Suppressor macrophage treated with lipopolysaccharide for 4 hours (primary cell): ENCODE data around the gene SLC12A7.

Experiments
- DNase-seq: peaks from one replicate; pipeline ENCODE4 v3.0.0-alpha.2; 2020

Gene SLC12A7

GRCh38 chr5:1045960-1046560 lies 65.8 kb downstream of the SLC12A7 start:
- DNase-seq = no peak

- DNase-seq = no peak
Measured at GRCh38 chr5:1044117-1044516, 67.7 kb downstream of the SLC12A7 start.

DNA sequence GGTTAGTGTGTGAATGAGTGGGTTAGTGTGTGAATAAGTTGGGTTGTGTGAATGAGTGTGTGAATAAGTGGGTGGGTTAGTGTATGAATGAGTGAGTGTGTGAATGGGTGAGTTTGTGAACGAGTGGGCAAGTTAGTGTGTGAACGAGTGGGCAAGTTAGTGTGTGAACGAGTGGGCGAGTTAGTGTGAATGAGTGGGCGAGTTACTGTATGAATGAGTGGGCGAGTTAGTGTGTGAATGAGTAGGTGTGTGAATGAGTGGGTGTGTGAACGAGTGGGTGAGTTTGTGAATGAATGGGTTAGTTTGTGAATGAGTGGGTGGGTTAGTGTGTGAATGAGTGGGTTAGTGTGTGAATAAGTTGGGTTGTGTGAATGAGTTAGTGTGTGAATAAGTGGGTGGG lies 68.5 kb downstream of the SLC12A7 start:
- no peak for DNase-seq

GRCh38 chr5:1042626-1043025 lies 69.2 kb downstream of the SLC12A7 start:
- no peak for DNase-seq

GRCh38 chr5:1041225-1042143 lies 70.4 kb downstream of the SLC12A7 start:
- DNase-seq = no peak

DNA sequence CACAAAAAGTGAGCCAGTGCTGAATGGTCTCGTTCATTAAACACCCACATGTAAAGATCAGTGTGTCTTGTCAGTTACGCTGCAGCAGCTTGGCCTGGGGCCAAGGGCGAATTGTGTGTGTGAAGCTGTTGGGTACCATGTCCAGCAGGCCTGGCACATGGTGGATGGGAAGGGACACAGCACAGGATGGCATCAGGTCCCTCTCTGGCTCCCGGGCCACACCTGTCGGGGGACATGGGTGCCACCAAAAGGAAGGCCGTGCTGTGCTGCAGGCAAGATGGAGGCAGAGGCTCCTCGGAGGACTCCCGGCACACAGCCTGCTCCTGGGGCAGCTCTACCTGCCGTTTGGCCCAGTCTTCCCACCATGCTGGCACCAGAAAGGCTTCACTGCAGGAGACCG lies 71.3 kb downstream of the SLC12A7 start:
- DNase-seq = no peak

DNA sequence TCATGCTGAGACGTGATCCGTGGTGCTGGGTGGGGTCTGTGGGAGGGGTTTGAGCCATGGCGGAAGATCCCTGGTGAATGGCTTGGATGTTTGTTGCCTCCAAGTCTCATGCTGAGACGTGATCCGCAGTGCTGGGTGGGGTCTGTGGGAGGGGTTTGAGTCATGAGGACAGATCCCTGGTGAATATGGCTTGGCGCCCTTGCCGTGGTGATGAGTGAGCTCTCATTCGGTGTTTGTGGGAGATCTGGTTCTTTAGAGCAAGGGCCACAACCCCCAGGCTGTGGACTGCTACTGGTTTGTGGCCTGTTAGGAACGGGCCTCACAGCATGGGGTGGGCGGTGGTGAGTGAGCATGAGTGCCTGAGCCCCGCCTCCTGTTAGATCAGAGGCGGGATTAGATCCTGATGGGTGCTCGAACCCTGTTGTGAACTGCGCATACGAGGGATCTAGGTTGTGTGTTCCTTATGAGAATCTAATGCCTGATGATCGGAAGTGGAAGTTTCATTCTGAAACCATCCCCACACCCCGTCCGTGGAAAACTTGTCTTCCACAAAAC lies 72.1 kb downstream of the SLC12A7 start:
- no peak for DNase-seq

- DNase-seq = no peak
Measured at GRCh38 chr5:1039210-1039548, 72.7 kb downstream of the SLC12A7 start.

DNA sequence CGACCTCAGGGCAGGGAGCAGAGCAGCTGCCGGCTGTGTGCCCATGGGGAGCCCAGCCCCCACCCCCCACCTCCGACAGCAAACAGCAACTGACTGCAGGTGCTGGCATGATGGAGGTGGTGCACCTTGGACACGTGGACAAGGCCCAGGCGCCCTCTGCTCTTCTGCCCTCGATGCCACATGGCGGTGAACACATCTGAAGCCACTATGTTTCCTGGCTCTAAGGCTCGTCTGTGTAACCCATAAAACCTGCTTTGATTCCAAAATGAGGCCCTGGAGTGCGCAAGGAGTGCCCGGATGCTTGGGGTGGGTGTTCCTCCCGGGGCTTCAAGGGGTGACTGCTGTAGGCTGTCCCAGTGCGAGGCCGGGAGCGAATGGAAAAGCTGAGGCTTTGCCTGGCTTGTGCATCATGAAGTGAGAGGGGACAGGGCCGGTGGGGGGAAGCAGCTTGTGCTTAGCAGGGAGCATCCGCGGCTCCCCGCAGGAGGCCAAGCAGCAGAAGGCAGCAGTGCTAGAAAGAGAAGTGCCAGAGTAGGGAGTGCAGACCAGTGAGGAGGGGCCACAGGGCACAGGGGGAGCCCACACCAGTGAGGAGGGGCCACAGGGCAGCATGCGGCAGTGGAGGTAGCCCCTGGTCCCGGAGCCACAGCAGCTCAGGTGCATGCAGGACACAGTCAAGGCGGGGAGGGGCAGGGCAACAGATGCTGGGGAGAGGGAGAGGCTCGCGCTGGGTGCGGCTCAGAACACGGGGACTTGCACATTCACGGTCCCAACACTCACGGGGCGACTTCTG lies 73.2 kb downstream of the SLC12A7 start:
- no peak for DNase-seq

GRCh38 chr5:1037671-1038416 lies 74.0 kb downstream of the SLC12A7 start:
- DNase-seq = no peak

DNA sequence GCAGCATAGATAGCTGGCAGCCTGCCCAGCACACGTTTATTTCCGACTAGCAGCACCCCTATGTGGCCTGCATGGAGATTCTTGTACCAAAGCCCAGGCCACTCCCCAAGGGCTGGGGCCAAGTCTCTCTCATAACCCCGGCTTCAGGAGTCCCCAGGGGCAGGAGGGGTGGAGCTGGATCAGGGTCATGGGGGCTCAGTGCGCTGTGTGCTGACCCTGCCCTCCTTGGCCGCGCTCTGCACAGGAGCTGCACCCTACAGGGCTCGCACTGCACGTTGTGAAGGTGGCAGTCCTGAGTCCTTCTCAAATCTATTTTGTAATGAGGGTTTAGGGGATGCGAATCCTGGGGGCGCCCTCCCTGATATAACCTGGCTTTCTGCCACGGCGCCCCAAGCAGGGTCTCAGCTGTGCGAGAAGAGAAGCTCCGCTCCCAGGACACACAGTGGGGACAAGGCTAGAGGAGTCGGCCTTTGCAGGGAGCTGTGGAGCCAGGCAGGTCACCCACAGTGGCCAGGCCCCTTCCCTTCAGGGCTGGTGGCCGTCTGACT lies 74.7 kb downstream of the SLC12A7 start:
- DNase-seq = no peak

DNA sequence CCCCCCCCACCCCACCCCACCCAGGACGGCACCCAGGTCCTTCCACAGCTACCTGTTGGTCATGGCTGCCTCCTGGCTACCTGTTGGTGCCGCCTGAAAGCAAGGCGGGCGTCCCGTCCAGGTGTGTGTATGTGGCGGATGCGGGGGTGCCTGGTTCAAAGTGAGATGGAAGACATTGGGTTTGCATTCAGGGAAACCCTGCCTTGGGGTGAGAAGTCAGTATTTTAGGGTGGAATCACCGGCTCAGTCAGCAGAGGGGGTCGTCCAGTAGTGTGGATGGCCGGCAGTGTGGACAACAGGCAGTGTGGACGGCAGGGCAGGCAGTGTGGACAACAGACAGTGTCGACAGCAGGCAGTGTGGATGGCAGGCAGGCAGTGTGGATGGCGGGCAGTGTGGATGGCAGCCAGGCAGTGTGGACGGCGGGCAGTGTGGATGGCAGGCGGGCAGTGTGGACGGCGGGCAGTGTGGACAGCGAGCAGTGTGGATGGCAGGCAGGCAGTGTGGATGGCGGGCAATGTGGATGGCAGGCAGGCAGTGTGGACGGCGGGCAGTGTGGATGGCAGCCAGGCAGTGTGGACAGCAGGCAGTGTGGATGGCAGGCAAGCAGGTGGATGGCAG lies 75.2 kb downstream of the SLC12A7 start:
- DNase-seq = no peak

GRCh38 chr5:1035421-1036405 lies 76.2 kb downstream of the SLC12A7 start:
- no peak for DNase-seq

DNA sequence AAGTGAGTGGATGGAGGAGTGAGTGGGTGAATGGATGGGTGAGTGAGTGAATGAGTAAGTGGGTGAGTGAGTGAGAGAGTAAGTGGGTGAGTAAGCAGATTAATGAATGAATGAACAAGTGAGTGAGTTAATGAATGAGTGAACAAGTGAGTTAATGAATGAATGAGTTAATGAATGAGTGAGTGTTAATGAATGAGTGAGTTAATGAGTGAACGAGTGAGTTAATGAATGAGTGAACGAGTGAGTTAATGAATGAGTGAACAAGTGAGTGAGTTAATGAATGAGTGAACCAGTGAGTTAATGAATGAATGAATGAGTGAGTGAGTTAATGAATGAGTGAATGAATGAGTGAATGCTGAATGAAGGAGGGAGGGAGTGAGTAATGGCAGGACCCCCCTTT lies 76.9 kb downstream of the SLC12A7 start:
- DNase-seq = no peak

DNA sequence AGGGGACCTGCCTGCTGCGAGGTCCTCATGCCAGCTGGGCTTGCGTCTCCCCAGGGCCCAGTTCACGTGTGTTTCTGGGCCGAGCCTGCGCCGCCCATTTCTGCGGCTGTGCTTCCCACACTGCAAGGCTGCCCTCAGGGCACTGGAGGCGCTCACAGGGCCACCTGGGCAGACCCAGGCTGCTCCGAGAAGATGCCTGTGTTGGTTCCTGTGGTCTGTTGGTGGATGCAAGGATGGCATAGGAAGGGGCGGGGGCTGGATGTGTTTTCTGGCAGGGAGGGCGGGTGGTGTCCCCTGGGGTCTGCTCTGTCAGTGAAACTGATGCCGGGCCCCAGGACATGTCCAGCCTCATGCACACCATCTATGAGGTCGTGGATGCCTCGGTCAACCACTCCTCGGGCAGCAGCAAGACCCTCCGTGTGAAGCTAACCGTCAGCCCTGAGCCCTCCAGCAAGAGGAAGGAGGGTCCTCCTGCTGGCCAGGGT lies 77.4 kb downstream of the SLC12A7 start:
- no peak for DNase-seq

DNA sequence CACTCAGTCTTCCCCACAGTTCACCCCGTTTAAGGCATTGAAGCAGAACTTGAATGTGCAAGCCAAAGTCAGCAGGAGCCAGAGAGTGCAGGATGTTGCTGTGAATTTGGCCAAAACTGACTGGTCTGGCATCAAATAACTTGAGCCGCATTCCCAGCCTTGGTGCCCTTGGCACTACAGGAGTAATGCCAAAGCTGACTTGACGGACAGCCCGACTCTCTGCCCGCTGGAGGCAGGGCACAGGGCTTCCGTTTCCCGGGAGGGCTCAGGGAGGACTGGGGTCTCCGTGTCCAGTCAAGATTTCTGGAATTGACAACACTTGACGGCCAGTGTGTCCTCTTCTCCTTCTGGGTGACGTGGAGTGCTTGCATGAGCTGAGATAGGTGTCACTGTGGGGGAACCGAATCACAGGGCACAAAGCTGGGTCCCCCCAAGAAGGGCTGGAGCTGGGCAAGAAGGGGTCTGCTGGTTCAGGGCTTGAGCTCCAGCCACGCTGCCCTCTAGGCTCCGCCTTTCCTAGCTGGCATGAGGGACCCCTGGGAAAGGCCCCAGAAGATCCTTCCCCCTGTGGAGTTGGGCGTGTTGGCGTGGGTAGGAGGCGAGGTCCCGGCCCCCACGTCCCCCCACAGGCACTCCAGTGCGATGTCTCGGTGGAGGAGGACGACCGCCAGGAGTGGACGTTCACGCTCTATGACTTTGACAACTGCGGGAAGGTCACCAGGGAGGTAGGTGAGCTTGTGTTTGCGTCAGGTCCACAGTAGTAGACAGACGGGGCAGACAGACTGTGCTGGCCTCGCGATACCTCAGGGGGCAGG lies 78.0 kb downstream of the SLC12A7 start:
- no peak for DNase-seq

- DNase-seq = no peak
Measured at GRCh38 chr5:1033178-1033577, 78.7 kb downstream of the SLC12A7 start.

GRCh38 chr5:1032551-1033027 lies 79.3 kb downstream of the SLC12A7 start:
- no peak for DNase-seq

DNA sequence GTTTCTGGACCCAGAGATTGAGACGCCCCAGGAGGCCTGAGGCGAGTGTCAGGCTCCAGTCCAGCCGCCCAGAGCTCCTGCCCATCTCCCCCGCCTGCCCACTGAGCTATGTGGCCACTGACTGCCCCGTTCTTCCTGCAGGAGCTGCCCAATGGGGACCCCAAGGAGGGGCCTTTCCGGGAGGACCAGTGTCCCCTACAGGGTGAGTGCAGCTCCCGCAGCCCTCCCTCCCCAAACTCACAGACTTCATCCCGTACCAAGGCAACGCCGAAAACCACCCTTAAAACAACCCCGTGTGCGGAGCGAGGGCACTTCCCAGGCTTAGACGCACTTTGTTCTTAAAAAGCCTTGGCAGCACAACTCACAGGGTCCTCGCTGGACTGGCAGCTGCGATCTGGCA lies 79.9 kb downstream of the SLC12A7 start:
- no peak for DNase-seq
